HEK293T (cell line): ENCODE measurements around the gene FOXR2.

ENCODE experiments used
- ARNT ChIP-seq: fragments of 450-650 bp; IDR thresholded peaks from 2 replicates; pipeline ENCODE4 v1.6.1; 2017; ENCODE audit warnings: mild to moderate bottlenecking
- BHLHE40 ChIP-seq: fragments of 450-650 bp; IDR thresholded peaks from 2 replicates; pipeline ENCODE4 v1.6.1; 2016; ENCODE audit warnings: mild to moderate bottlenecking, moderate library complexity, borderline replicate concordance
- HDGF ChIP-seq: fragments of 450-650 bp; IDR thresholded peaks from 2 replicates; pipeline ENCODE4 v1.6.1; 2017; ENCODE audit warnings: antibody characterized with exemption, borderline replicate concordance
- SP1 ChIP-seq: fragments of 450-650 bp; IDR thresholded peaks from 2 replicates; pipeline ENCODE4 v1.6.1; 2017

GRCh38 chrX:55598333-55598732 lies 24.9 kb upstream of the FOXR2 start:
- no peak for TF ChIP-seq ARNT
- no peak for TF ChIP-seq SP1
- TF ChIP-seq HDGF: no peak
- no peak for TF ChIP-seq BHLHE40
